ENCODE results near the gene CLIP4. TPM values are rescaled to one million over a fixed set of nuclear protein-coding genes. Genes with fewer than 3 reads are reported as not detected.

Gene CLIP4
- total RNA-seq, 4 donors from 2014 or later, result 24.1 to 48.7 (median 40.1) TPM

DNA sequence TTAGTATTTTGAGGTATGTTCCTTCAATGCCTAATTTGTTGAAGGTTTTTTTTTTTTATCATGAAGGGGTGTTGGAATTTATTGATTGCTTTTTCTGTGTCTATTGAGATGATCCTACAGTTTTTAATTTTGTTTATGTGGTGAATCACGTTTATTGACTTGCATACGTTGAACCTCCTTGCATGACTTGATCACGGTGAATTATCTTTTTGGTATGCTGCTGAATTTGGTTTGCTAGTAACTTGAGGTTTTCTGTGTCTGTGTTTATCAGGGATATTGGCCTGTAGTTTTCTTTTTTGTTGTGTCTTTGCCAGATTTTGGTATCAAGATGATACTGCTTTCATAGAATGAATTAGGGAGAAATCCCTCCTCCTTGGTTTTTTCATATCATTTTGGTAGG is 23.9 kb downstream of the CLIP4 start:
- Histone ChIP-seq H3K27me3 (no peaks in the 10 kb centered on the region), H3K36me3 (no peaks in the 10 kb centered on the region), H3K4me3 (no peak overlapping the region), H3K27ac (no peak overlapping the region), H3K4me1 (no peaks in the 10 kb centered on the region), H3K9me3 (peaks cover 0 to 4% of the 10 kb centered on the region in 2 donors)
- TF ChIP-seq, protein P1, sequence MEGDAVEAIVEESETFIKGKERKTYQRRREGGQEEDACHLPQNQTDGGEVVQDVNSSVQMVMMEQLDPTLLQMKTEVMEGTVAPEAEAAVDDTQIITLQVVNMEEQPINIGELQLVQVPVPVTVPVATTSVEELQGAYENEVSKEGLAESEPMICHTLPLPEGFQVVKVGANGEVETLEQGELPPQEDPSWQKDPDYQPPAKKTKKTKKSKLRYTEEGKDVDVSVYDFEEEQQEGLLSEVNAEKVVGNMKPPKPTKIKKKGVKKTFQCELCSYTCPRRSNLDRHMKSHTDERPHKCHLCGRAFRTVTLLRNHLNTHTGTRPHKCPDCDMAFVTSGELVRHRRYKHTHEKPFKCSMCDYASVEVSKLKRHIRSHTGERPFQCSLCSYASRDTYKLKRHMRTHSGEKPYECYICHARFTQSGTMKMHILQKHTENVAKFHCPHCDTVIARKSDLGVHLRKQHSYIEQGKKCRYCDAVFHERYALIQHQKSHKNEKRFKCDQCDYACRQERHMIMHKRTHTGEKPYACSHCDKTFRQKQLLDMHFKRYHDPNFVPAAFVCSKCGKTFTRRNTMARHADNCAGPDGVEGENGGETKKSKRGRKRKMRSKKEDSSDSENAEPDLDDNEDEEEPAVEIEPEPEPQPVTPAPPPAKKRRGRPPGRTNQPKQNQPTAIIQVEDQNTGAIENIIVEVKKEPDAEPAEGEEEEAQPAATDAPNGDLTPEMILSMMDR (IDR thresholded peaks at IDR 0.05), result no peak
- intact Hi-C loops (cut with DNase I; ENCODE audit: low total_unique reads), result no loop called here
- no peak for DNase-seq

DNA sequence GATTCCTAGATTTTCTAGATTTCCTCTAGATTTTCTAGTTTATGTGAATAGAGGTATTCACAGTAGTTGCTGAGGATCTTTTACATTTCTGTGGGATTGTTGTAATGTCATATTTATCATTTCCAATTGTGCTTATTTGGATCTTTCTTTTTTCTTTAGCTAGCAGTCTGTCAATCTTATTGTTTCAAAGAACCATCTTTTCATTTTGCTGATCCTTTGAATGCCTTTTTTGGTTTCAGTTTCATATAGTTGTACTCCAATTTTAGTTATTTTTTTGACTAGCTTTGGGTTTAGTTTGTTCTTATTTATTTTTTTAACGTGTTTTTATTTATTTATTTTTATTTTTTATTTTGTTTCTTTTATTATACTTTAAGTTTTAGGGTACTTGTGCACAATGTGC is 24.5 kb downstream of the CLIP4 start:
- Histone ChIP-seq H3K4me3 (no peak overlapping the region), H3K9me3 (peaks cover 0 to 4% of the 10 kb centered on the region in 2 donors), H3K4me1 (no peaks in the 10 kb centered on the region), H3K27me3 (no peaks in the 10 kb centered on the region), H3K36me3 (no peaks in the 10 kb centered on the region), H3K27ac (no peak overlapping the region)
- intact Hi-C loops (cut with DNase I; ENCODE audit: low total_unique reads), result no loop called here
- TF ChIP-seq, protein P1 (IDR thresholded peaks at IDR 0.05), result no peak
- TF ChIP-seq POLR2A (IDR thresholded peaks at IDR 0.05), result no peak
- DNase-seq, result no peak

DNA sequence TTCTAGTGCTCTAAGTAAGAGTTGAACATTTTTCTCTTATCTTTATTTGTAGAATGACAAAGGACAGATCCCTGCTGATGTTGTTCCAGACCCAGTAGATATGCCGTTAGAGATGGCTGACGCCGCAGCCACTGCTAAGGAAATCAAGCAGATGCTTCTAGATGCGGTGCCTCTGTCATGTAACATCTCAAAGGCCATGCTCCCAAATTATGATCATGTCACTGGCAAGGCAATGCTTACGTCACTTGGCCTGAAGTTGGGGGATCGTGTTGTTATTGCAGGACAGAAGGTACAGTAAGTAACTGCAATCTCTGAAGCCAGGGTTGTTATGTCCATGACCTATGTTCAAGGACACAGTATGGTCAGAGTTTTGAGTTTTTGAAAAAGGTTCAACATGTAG is 28.4 kb downstream of the CLIP4 start:
- intact Hi-C loops (cut with DNase I; ENCODE audit: low total_unique reads), result no loop called here
- Histone ChIP-seq H3K27ac (no peak overlapping the region), H3K4me3 (no peak overlapping the region), H3K9me3 (peaks cover 0 to 3% of the 10 kb centered on the region in 2 donors), H3K27me3 (no peaks in the 10 kb centered on the region), H3K4me1 (no peaks in the 10 kb centered on the region), H3K36me3 (no peaks in the 10 kb centered on the region)
- no peak for DNase-seq
- TF ChIP-seq POLR2A (IDR thresholded peaks at IDR 0.05), result no peak

DNA sequence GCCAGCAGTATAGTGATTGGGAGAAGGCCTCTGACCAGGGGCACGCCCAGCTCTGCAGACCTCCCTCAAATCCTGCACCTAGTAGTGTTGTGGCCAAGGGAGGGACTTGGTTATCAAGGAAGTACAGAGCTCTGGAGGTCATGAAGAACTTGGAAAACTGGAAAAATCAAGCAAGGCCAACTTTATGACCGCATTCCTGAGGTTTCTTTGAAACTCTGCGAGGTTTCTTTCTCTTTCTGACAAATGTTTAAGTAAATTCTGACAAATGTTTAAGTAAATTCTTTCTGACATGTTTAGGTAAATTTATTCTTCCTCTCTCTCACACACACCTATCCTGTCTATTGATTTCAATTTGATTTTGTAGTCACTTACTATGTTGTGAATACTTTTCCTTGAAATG is 31.0 kb downstream of the CLIP4 start:
- intact Hi-C loops (cut with DNase I; ENCODE audit: low total_unique reads), result no loop called here

DNA sequence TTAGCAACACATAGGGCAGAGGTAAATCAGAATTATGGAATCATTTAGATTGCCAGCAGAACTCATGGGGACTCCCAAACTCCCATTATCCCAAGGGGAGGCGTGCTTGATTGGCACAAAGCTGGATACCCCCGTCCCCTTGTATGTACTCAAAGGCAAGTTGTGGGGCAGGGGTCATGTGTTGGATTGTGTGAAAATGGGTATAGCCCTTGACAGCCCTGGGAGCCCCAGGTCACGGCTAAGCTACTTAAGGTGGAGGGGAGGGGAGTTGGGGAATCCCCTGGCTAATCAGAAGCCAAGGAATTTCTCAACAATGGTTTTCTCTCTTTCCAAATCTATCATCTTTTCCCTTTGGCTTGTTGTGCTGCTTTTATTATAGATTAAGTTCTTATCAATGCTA is 32.7 kb downstream of the CLIP4 start:
- Histone ChIP-seq H3K36me3 (no peaks in the 10 kb centered on the region), H3K27me3 (no peaks in the 10 kb centered on the region), H3K4me3 (no peak overlapping the region), H3K4me1 (no peaks in the 10 kb centered on the region), H3K27ac (no peak overlapping the region), H3K9me3 (no peaks in the 10 kb centered on the region)
- TF ChIP-seq, protein P1 (IDR thresholded peaks at IDR 0.05), result no peak
- intact Hi-C loops (cut with DNase I; ENCODE audit: low total_unique reads), result no loop called here
- DNase-seq, result no peak

More for the DNA sequence above, 31.0 kb downstream of the CLIP4 start:
- no peak overlapping the region for H3K4me3 ChIP-seq
- no peaks in the 10 kb centered on the region for H3K27me3 ChIP-seq
- no peaks in the 10 kb centered on the region for H3K4me1 ChIP-seq
- no peak overlapping the region for H3K27ac ChIP-seq
- TF ChIP-seq, protein P1 (IDR thresholded peaks at IDR 0.05), result no peak
- no peak for TF ChIP-seq POLR2A (IDR thresholded peaks at IDR 0.05)
- no peaks in the 10 kb centered on the region for H3K36me3 ChIP-seq
- DNase-seq, result no peak
- no peaks in the 10 kb centered on the region for H3K9me3 ChIP-seq

DNA sequence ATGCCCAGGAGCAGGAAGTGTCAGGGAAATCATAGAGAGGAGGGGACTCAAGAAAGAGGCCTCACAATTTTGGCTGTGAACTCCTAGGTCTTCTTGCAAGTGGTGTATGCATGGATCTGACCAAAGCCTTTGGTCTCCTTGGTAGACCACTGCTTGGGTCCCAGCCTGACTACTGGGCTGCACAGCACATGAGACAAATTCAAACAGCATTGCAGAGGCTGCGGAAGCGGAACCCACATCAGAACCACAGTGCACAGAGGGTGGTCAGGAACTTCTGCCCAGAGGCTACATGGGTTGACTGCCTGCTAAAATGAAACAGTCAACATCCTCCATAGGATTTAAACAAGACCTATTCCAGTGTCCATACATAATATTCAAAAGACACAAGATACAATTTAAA is 39.4 kb downstream of the CLIP4 start:
- Histone ChIP-seq H3K27ac (no peak overlapping the region), H3K36me3 (no peaks in the 10 kb centered on the region), H3K4me1 (no peaks in the 10 kb centered on the region), H3K4me3 (no peak overlapping the region), H3K9me3 (no peaks in the 10 kb centered on the region), H3K27me3 (no peaks in the 10 kb centered on the region)
- no peak for TF ChIP-seq POLR2A (IDR thresholded peaks at IDR 0.05)
- TF ChIP-seq, protein P1 (IDR thresholded peaks at IDR 0.05), result no peak
- no peak for DNase-seq
- intact Hi-C loops (cut with DNase I; ENCODE audit: low total_unique reads), result no loop called here

All from uterus (tissue), 4 donors.